Measurements from ENCODE around the gene PHLPP1.

GRCh38 chr18:62938006-62938405, 222.7 kb downstream of the PHLPP1 start:
- TF ChIP-seq, protein P1, sequence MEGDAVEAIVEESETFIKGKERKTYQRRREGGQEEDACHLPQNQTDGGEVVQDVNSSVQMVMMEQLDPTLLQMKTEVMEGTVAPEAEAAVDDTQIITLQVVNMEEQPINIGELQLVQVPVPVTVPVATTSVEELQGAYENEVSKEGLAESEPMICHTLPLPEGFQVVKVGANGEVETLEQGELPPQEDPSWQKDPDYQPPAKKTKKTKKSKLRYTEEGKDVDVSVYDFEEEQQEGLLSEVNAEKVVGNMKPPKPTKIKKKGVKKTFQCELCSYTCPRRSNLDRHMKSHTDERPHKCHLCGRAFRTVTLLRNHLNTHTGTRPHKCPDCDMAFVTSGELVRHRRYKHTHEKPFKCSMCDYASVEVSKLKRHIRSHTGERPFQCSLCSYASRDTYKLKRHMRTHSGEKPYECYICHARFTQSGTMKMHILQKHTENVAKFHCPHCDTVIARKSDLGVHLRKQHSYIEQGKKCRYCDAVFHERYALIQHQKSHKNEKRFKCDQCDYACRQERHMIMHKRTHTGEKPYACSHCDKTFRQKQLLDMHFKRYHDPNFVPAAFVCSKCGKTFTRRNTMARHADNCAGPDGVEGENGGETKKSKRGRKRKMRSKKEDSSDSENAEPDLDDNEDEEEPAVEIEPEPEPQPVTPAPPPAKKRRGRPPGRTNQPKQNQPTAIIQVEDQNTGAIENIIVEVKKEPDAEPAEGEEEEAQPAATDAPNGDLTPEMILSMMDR (IDR thresholded peaks at IDR 0.05; ENCODE audit: insufficient read depth, low read depth, low read length), result no peak
- TF ChIP-seq EZH2 (IDR thresholded peaks at IDR 0.05; ENCODE audit: insufficient read depth, low read length), result no peak

All from astrocyte (in vitro differentiated cells and primary cell).